SK-N-SH treated with all-trans-retinoic acid at 6 μM for 48 hours (cell line): ENCODE results near the gene GFRA1.

ENCODE experiments used
- ATAC-seq: fragments of 200-7000 bp; cut with Tn5 transposase; 3 replicates; pipeline ENCODE4 v1.9.1; 2020; ENCODE audit warnings: mild to moderate bottlenecking, moderate library complexity
- ARNTL ChIP-seq: fragments of 450-650 bp; formaldehyde crosslinking; IDR thresholded peaks from 2 replicates; pipeline ENCODE4 v1.5.0; 2020; ENCODE audit warnings: low read depth, mild to moderate bottlenecking, moderate library complexity, borderline replicate concordance
- CREB5 ChIP-seq: fragments of 250-450 bp; sonication (Bioruptor Pico); IDR thresholded peaks from 2 replicates; pipeline ENCODE4 v1.5.1; 2020; ENCODE audit warnings: low read depth, mild to moderate bottlenecking, moderate library complexity
- CSDC2 ChIP-seq: fragments of 250-450 bp; sonication (Bioruptor Pico); IDR thresholded peaks from 2 replicates; pipeline ENCODE4 v1.5.0; 2020; ENCODE audit warnings: mild to moderate bottlenecking, moderate library complexity
- GLIS3 ChIP-seq: fragments of 250-450 bp; sonication (Bioruptor Pico); IDR thresholded peaks from 2 replicates; pipeline ENCODE4 v1.5.0; 2020; ENCODE audit warnings: mild to moderate bottlenecking, moderate library complexity
- ISL1 ChIP-seq: fragments of 250-450 bp; sonication (Bioruptor Pico); IDR thresholded peaks from 2 replicates; pipeline ENCODE4 v2.1.2; 2022; ENCODE audit warnings: mild to moderate bottlenecking, moderate library complexity
- OSR1 ChIP-seq: fragments of 250-450 bp; sonication (Bioruptor Pico); IDR thresholded peaks from 2 replicates; pipeline ENCODE4 v1.8.0; 2022; ENCODE audit warnings: moderate library complexity, mild to moderate bottlenecking, inconsistent platforms
- SNAI2 ChIP-seq: fragments of 250-450 bp; sonication (Bioruptor Pico); IDR thresholded peaks from 2 replicates; pipeline ENCODE4 v1.5.0; 2020; ENCODE audit warnings: mild to moderate bottlenecking, moderate library complexity
- TCF4 ChIP-seq: fragments of 250-450 bp; sonication (Bioruptor Pico); IDR thresholded peaks from 2 replicates; pipeline ENCODE4 v1.8.0; 2021; ENCODE audit warnings: mild to moderate bottlenecking, moderate library complexity, borderline replicate concordance
- ZC3H10 ChIP-seq: fragments of 250-450 bp; sonication (Bioruptor Pico); IDR thresholded peaks from 2 replicates; pipeline ENCODE4 v1.5.1; 2021; ENCODE audit warnings: mild to moderate bottlenecking, moderate library complexity
- ZFP30 ChIP-seq: fragments of 450-650 bp; formaldehyde crosslinking; IDR thresholded peaks from 2 replicates; pipeline ENCODE4 v1.5.0; 2022; ENCODE audit warnings: mild to moderate bottlenecking, moderate library complexity
- ZNF565 ChIP-seq: fragments of 450-650 bp; formaldehyde crosslinking; conservative IDR thresholded peaks from 2 replicates; pipeline ENCODE4 v1.5.0; 2020; ENCODE audit warnings: low read depth, mild to moderate bottlenecking, moderate library complexity
- ZNF70 ChIP-seq: fragments of 450-650 bp; formaldehyde crosslinking; IDR thresholded peaks from 2 replicates; pipeline ENCODE4 v1.5.0; 2020; ENCODE audit warnings: mild to moderate bottlenecking, moderate library complexity
- TF ChIP-seq, protein P1 (sequence below): fragments of 250-450 bp; sonication (Bioruptor Pico); IDR thresholded peaks from 2 replicates; pipeline ENCODE4 v1.5.1; 2021; ENCODE audit warnings: mild to moderate bottlenecking, moderate library complexity
- TF ChIP-seq, protein P2 (sequence below): fragments of 250-450 bp; sonication (Bioruptor Pico); IDR thresholded peaks from 2 replicates; pipeline ENCODE4 v1.8.0; 2021; ENCODE audit warnings: low read depth, mild to moderate bottlenecking, moderate library complexity, borderline replicate concordance
- TF ChIP-seq, protein P3 (sequence below): fragments of 250-450 bp; sonication (Bioruptor Pico); IDR thresholded peaks from 2 replicates; pipeline ENCODE4 v1.8.0; 2020; ENCODE audit warnings: mild to moderate bottlenecking, moderate library complexity, borderline replicate concordance

Gene GFRA1

GRCh38 chr10:116255886-116256751 is 16.9 kb downstream of the GFRA1 start:
- TF ChIP-seq ISL1 (CRISPR knock-in tag) (no peak), ZNF565 (CRISPR knock-in tag) (no peak), TCF4 (CRISPR knock-in tag) (no peak), ARNTL (CRISPR knock-in tag) (no peak), SNAI2 (CRISPR knock-in tag) (no peak), ZC3H10 (CRISPR knock-in tag) (no peak), CSDC2 (no peak), CREB5 (CRISPR knock-in tag) (no peak)
- TF ChIP-seq, protein P1, sequence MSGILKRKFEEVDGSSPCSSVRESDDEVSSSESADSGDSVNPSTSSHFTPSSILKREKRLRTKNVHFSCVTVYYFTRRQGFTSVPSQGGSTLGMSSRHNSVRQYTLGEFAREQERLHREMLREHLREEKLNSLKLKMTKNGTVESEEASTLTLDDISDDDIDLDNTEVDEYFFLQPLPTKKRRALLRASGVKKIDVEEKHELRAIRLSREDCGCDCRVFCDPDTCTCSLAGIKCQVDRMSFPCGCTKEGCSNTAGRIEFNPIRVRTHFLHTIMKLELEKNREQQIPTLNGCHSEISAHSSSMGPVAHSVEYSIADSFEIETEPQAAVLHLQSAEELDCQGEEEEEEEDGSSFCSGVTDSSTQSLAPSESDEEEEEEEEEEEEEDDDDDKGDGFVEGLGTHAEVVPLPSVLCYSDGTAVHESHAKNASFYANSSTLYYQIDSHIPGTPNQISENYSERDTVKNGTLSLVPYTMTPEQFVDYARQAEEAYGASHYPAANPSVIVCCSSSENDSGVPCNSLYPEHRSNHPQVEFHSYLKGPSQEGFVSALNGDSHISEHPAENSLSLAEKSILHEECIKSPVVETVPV (CRISPR knock-in tag) = no peak
- TF ChIP-seq, protein P2, sequence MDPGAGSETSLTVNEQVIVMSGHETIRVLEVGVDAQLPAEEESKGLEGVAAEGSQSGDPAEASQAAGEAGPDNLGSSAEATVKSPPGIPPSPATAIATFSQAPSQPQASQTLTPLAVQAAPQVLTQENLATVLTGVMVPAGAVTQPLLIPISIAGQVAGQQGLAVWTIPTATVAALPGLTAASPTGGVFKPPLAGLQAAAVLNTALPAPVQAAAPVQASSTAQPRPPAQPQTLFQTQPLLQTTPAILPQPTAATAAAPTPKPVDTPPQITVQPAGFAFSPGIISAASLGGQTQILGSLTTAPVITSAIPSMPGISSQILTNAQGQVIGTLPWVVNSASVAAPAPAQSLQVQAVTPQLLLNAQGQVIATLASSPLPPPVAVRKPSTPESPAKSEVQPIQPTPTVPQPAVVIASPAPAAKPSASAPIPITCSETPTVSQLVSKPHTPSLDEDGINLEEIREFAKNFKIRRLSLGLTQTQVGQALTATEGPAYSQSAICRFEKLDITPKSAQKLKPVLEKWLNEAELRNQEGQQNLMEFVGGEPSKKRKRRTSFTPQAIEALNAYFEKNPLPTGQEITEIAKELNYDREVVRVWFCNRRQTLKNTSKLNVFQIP (CRISPR knock-in tag) = no peak
- TF ChIP-seq, protein P3, sequence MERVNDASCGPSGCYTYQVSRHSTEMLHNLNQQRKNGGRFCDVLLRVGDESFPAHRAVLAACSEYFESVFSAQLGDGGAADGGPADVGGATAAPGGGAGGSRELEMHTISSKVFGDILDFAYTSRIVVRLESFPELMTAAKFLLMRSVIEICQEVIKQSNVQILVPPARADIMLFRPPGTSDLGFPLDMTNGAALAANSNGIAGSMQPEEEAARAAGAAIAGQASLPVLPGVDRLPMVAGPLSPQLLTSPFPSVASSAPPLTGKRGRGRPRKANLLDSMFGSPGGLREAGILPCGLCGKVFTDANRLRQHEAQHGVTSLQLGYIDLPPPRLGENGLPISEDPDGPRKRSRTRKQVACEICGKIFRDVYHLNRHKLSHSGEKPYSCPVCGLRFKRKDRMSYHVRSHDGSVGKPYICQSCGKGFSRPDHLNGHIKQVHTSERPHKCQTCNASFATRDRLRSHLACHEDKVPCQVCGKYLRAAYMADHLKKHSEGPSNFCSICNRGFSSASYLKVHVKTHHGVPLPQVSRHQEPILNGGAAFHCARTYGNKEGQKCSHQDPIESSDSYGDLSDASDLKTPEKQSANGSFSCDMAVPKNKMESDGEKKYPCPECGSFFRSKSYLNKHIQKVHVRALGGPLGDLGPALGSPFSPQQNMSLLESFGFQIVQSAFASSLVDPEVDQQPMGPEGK (CRISPR knock-in tag) = no peak
- ATAC-seq = no peak

GRCh38 chr10:116254422-116255155 is 18.4 kb downstream of the GFRA1 start:
- TF ChIP-seq SNAI2 (CRISPR knock-in tag) = no peak
- no peak for TF ChIP-seq OSR1
- TF ChIP-seq ARNTL (CRISPR knock-in tag) = no peak
- no peak for TF ChIP-seq ZC3H10 (CRISPR knock-in tag)
- no peak for TF ChIP-seq ZNF565 (CRISPR knock-in tag)
- TF ChIP-seq, protein P2 (CRISPR knock-in tag) = no peak
- no peak for TF ChIP-seq ZNF70
- TF ChIP-seq ZFP30 (CRISPR knock-in tag) = no peak
- ATAC-seq = no peak

GRCh38 chr10:116253716-116254115 is 19.3 kb downstream of the GFRA1 start:
- ATAC-seq = no peak
- TF ChIP-seq ARNTL (CRISPR knock-in tag) (no peak), OSR1 (no peak), ZFP30 (CRISPR knock-in tag) (no peak), GLIS3 (CRISPR knock-in tag) (no peak), ZNF70 (no peak)
- TF ChIP-seq, protein P1 (CRISPR knock-in tag) = no peak
- TF ChIP-seq, all 23 proteins: peak for 0
